ENCODE measurements around the gene PPP2R2C.

Gene PPP2R2C

GRCh38 chr4:6298035-6298434, 174.4 kb downstream of the PPP2R2C start:
- Histone ChIP-seq H3K27me3 (ENCODE audit: insufficient read depth, poor library complexity, severe bottlenecking) (no peaks in the 10 kb centered on the region), H3K27ac (replicated peaks) (no peak overlapping the region), H3K4me3 (replicated peaks; ENCODE audit: insufficient read depth, low read length) (no peak overlapping the region)
- TF ChIP-seq CTCF (IDR thresholded peaks at IDR 0.05; ENCODE audit: insufficient read depth, low read length) (no peak), GABPA (IDR thresholded peaks at IDR 0.05; ENCODE audit: low read depth) (no peak), REST (IDR thresholded peaks at IDR 0.05; ENCODE audit: insufficient replicate concordance, low read depth) (no peak), POLR2AphosphoS5 (IDR thresholded peaks at IDR 0.05; ENCODE audit: low read depth) (no peak), SPI1 (IDR thresholded peaks at IDR 0.05; ENCODE audit: borderline replicate concordance, low read depth) (no peak)
- DNase-seq (ENCODE audit: low read depth in 1 of 2, low spot score in 1 of 2), result no peak

GRCh38 chr4:6297266-6297815, 175.1 kb downstream of the PPP2R2C start:
- TF ChIP-seq REST (IDR thresholded peaks at IDR 0.05; ENCODE audit: insufficient replicate concordance, low read depth), result no peak
- TF ChIP-seq CTCF (IDR thresholded peaks at IDR 0.05; ENCODE audit: insufficient read depth, low read length), result no peak
- TF ChIP-seq GABPA (IDR thresholded peaks at IDR 0.05; ENCODE audit: low read depth), result no peak
- TF ChIP-seq POLR2AphosphoS5 (IDR thresholded peaks at IDR 0.05; ENCODE audit: low read depth), result no peak
- TF ChIP-seq SPI1 (IDR thresholded peaks at IDR 0.05; ENCODE audit: borderline replicate concordance, low read depth), result no peak
- no peaks in the 10 kb centered on the region for H3K27me3 ChIP-seq (ENCODE audit: insufficient read depth, poor library complexity, severe bottlenecking)
- H3K27ac ChIP-seq (replicated peaks), result no peak overlapping the region
- H3K4me3 ChIP-seq (replicated peaks; ENCODE audit: insufficient read depth, low read length), result no peak overlapping the region
- no peak for DNase-seq (ENCODE audit: low read depth in 1 of 2, low spot score in 1 of 2)

GRCh38 chr4:6296026-6296425, 176.4 kb downstream of the PPP2R2C start:
- Histone ChIP-seq H3K27ac (replicated peaks) (no peak overlapping the region), H3K27me3 (ENCODE audit: insufficient read depth, poor library complexity, severe bottlenecking) (no peaks in the 10 kb centered on the region), H3K4me3 (replicated peaks; ENCODE audit: insufficient read depth, low read length) (no peak overlapping the region)
- TF ChIP-seq GABPA (IDR thresholded peaks at IDR 0.05; ENCODE audit: low read depth) (no peak), REST (IDR thresholded peaks at IDR 0.05; ENCODE audit: insufficient replicate concordance, low read depth) (no peak), SPI1 (IDR thresholded peaks at IDR 0.05; ENCODE audit: borderline replicate concordance, low read depth) (no peak), CTCF (IDR thresholded peaks at IDR 0.05; ENCODE audit: insufficient read depth, low read length) (no peak)
- DNase-seq (ENCODE audit: low read depth in 1 of 2, low spot score in 1 of 2), result no peak

All from HL-60 (cell line).